ENCODE measurements around the gene TMEM132A. TPM values are rescaled to one million over a fixed set of nuclear protein-coding genes. Genes with fewer than 3 reads are reported as not detected.

The TMEM132A gene
- total RNA-seq, 1 donor from 2014 or later = 597 TPM

GRCh38 chr11:60891103-60891741, 33.0 kb upstream of the TMEM132A start:
- no peaks in the 10 kb centered on the region for H3K36me3 ChIP-seq (ENCODE audit: control insufficient read depth, insufficient read depth, low read length)
- H3K4me3 ChIP-seq (ENCODE audit: low read depth, low read length) = no peak overlapping the region
- TF ChIP-seq CTCF (IDR thresholded peaks at IDR 0.05; ENCODE audit: insufficient read depth, low read length, poor library complexity, severe bottlenecking) = no peak
- no peaks in the 10 kb centered on the region for H3K27me3 ChIP-seq (ENCODE audit: control insufficient read depth, insufficient read depth, low read length)
- DNase-seq (ENCODE audit: low read depth) = no peak

GRCh38 chr11:60895687-60896086, 28.6 kb upstream of the TMEM132A start:
- H3K4me3 ChIP-seq (ENCODE audit: low read depth, low read length) = no peak overlapping the region
- H3K27me3 ChIP-seq (ENCODE audit: control insufficient read depth, insufficient read depth, low read length) = no peaks in the 10 kb centered on the region
- H3K36me3 ChIP-seq (ENCODE audit: control insufficient read depth, insufficient read depth, low read length) = peaks cover 6% of the 10 kb centered on the region
- no peak for TF ChIP-seq CTCF (IDR thresholded peaks at IDR 0.05; ENCODE audit: insufficient read depth, low read length, poor library complexity, severe bottlenecking)
- no peak for DNase-seq (ENCODE audit: low read depth)

GRCh38 chr11:60897496-60897895, 26.8 kb upstream of the TMEM132A start:
- Histone ChIP-seq H3K4me3 (ENCODE audit: low read depth, low read length) (no peak overlapping the region), H3K36me3 (ENCODE audit: control insufficient read depth, insufficient read depth, low read length) (peaks cover 7% of the 10 kb centered on the region), H3K27me3 (ENCODE audit: control insufficient read depth, insufficient read depth, low read length) (no peaks in the 10 kb centered on the region)
- no peak for TF ChIP-seq CTCF (IDR thresholded peaks at IDR 0.05; ENCODE audit: insufficient read depth, low read length, poor library complexity, severe bottlenecking)
- DNase-seq (ENCODE audit: low read depth) = no peak

GRCh38 chr11:60899046-60899936, 25.0 kb upstream of the TMEM132A start:
- TF ChIP-seq CTCF (IDR thresholded peaks at IDR 0.05; ENCODE audit: insufficient read depth, low read length, poor library complexity, severe bottlenecking) = peak; percentile 90
- peaks cover 7% of the 10 kb centered on the region for H3K36me3 ChIP-seq (ENCODE audit: control insufficient read depth, insufficient read depth, low read length)
- no peaks in the 10 kb centered on the region for H3K27me3 ChIP-seq (ENCODE audit: control insufficient read depth, insufficient read depth, low read length)
- no peak for DNase-seq (ENCODE audit: low read depth)
- no peak overlapping the region for H3K4me3 ChIP-seq (ENCODE audit: low read depth, low read length)

- no peak for TF ChIP-seq CTCF (IDR thresholded peaks at IDR 0.05; ENCODE audit: insufficient read depth, low read length, poor library complexity, severe bottlenecking)
- H3K27me3 ChIP-seq (ENCODE audit: control insufficient read depth, insufficient read depth, low read length) = no peaks in the 10 kb centered on the region
- DNase-seq (ENCODE audit: low read depth) = no peak
- peaks cover 7% of the 10 kb centered on the region for H3K36me3 ChIP-seq (ENCODE audit: control insufficient read depth, insufficient read depth, low read length)
- H3K4me3 ChIP-seq (ENCODE audit: low read depth, low read length) = no peak overlapping the region
Observed at GRCh38 chr11:60899977-60900376, 24.3 kb upstream of the TMEM132A start.

Data from kidney epithelial cell (primary cell).